ENCODE data around the gene STX11. TPM values are rescaled to one million over a fixed set of nuclear protein-coding genes. Genes with fewer than 3 reads are reported as not detected.
A peak's percentile ranks its signal among the peaks of the same experiment; 100 is the strongest.

Gene STX11
- total RNA-seq, 4 donors from 2014 or later, result 1.8 to 3.0 (median 2.3) TPM; not detected in 1

DNA sequence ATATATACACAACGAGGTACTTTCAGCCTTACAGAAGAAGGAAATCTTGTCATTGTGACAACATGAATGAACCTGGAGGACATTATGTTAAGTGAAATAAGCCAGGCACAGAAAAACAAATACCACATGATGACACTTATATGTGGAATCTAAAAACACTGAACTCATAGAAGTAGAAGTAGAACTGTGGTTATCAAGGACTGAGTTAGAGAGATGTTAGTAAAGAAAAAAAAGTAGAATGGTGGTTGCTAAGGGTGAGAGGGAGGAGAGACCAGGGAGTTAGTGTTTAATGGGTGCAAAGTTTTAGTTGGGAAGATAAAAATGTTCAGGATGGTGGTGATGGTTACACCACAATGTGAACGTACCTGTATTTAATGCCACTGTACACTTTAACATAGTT lies 4.8 kb upstream of the STX11 start:
- Histone ChIP-seq H3K27ac (no peak overlapping the region), H3K36me3 (no peaks in the 10 kb centered on the region), H3K9me3 (no peaks in the 10 kb centered on the region), H3K27me3 (peaks cover 15% of the 10 kb centered on the region), H3K4me3 (no peak overlapping the region), H3K4me1 (peaks cover 0 to 8% (median 7%) of the 10 kb centered on the region in 4 donors)
- TF ChIP-seq POLR2A (IDR thresholded peaks at IDR 0.05), result no peak
- TF ChIP-seq EP300 (IDR thresholded peaks at IDR 0.05; ENCODE audit: low read depth), result no peak
- no peak for TF ChIP-seq POLR2AphosphoS5 (IDR thresholded peaks at IDR 0.05)
- TF ChIP-seq, protein P1, sequence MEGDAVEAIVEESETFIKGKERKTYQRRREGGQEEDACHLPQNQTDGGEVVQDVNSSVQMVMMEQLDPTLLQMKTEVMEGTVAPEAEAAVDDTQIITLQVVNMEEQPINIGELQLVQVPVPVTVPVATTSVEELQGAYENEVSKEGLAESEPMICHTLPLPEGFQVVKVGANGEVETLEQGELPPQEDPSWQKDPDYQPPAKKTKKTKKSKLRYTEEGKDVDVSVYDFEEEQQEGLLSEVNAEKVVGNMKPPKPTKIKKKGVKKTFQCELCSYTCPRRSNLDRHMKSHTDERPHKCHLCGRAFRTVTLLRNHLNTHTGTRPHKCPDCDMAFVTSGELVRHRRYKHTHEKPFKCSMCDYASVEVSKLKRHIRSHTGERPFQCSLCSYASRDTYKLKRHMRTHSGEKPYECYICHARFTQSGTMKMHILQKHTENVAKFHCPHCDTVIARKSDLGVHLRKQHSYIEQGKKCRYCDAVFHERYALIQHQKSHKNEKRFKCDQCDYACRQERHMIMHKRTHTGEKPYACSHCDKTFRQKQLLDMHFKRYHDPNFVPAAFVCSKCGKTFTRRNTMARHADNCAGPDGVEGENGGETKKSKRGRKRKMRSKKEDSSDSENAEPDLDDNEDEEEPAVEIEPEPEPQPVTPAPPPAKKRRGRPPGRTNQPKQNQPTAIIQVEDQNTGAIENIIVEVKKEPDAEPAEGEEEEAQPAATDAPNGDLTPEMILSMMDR (IDR thresholded peaks at IDR 0.05), result no peak
- intact Hi-C loops (cut with DNase I; ENCODE audit: low total_unique reads) (no loop called here), in situ Hi-C loops (cut with MboI; ENCODE audit: low pct_ligation_motif_present in 1 of 4, low pct_unique_long_range_greater_than_20kb in 1 of 4, low sequenced_read_pairs in 3 of 4) (no loop called here)
- no peak for DNase-seq
- 61 to 83% methylated on average over 2 of the region's 2 CpGs for WGBS, 2 donors (ENCODE audit: low coverage in 1 of 2)

DNA sequence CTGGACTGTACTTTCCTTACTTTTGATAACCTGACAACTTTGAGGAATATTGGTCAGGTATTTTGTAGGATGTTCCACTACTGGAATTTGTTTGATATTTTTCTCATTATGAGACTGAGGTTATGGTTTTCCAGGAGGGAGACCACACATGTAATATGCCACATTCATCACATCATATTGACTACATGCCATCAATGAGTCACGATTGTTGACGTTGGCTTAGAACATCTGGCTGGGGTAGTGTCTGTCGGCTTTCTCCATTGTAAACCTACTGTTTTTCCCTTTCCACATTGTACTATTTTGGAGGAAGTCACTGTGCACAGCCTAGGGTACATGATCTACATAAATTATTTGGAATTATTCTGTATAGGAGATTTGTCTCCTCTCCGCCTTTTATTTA lies 1.4 kb upstream of the STX11 start:
- H3K4me1 ChIP-seq, result peaks cover 0 to 20% (median 13%) of the 10 kb centered on the region in 4 donors
- intact Hi-C loops (cut with DNase I; ENCODE audit: low total_unique reads), result no loop called here
- no peaks in the 10 kb centered on the region for H3K9me3 ChIP-seq
- TF ChIP-seq POLR2AphosphoS5 (IDR thresholded peaks at IDR 0.05) (no peak), POLR2A (IDR thresholded peaks at IDR 0.05) (no peak)
- no peak for DNase-seq
- WGBS, 2 donors (ENCODE audit: low coverage in 1 of 2), result 64 to 69% methylated on average over 4 of the region's 4 CpGs
- in situ Hi-C loops (cut with MboI; ENCODE audit: low pct_ligation_motif_present in 1 of 4, low pct_unique_long_range_greater_than_20kb in 1 of 4, low sequenced_read_pairs in 3 of 4), result no loop called here
- no peak overlapping the region for H3K27ac ChIP-seq
- H3K4me3 ChIP-seq, result no peak overlapping the region
- H3K36me3 ChIP-seq, result no peaks in the 10 kb centered on the region
- H3K27me3 ChIP-seq, result peaks cover 25% of the 10 kb centered on the region

DNA sequence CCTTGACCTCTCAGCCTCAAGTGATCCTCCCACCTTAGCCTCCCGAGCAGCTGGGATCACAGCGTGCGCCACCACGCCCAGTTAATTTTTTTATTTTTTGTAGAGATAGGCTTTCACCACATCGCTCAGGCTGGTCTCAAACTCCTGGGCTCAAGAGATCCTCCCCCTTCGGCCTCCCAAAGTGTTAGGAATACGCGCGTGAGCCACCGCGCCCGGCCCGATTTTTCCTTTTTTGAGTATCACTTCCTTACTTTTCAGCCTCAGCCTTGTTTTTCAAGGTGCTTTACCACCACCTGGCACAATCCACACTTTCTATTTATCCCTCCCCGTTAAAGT lies 791 bp upstream of the STX11 start:
- intact Hi-C loops (cut with DNase I; ENCODE audit: low total_unique reads) (no loop called here), in situ Hi-C loops (cut with MboI; ENCODE audit: low pct_ligation_motif_present in 1 of 4, low pct_unique_long_range_greater_than_20kb in 1 of 4, low sequenced_read_pairs in 3 of 4) (no loop called here)
- 44 to 48% methylated on average over 4 to 14 of the region's 14 CpGs for WGBS, 2 donors (ENCODE audit: low coverage in 1 of 2)
- Histone ChIP-seq H3K27ac (peak overlapping the region in 2 of 4 donors; percentile 71 to 72), H3K36me3 (no peaks in the 10 kb centered on the region), H3K27me3 (peaks cover 25% of the 10 kb centered on the region), H3K4me1 (peaks cover 0 to 20% (median 13%) of the 10 kb centered on the region in 4 donors), H3K9me3 (no peaks in the 10 kb centered on the region), H3K4me3 (peak overlapping the region in 3 of 4 donors; percentile 65 to 71 (median 67))
- no peak for DNase-seq
- TF ChIP-seq EP300 (IDR thresholded peaks at IDR 0.05; ENCODE audit: low read depth) (no peak), POLR2AphosphoS5 (IDR thresholded peaks at IDR 0.05) (no peak), POLR2A (IDR thresholded peaks at IDR 0.05) (no peak)
- TF ChIP-seq, protein P1 (IDR thresholded peaks at IDR 0.05), result no peak

DNA sequence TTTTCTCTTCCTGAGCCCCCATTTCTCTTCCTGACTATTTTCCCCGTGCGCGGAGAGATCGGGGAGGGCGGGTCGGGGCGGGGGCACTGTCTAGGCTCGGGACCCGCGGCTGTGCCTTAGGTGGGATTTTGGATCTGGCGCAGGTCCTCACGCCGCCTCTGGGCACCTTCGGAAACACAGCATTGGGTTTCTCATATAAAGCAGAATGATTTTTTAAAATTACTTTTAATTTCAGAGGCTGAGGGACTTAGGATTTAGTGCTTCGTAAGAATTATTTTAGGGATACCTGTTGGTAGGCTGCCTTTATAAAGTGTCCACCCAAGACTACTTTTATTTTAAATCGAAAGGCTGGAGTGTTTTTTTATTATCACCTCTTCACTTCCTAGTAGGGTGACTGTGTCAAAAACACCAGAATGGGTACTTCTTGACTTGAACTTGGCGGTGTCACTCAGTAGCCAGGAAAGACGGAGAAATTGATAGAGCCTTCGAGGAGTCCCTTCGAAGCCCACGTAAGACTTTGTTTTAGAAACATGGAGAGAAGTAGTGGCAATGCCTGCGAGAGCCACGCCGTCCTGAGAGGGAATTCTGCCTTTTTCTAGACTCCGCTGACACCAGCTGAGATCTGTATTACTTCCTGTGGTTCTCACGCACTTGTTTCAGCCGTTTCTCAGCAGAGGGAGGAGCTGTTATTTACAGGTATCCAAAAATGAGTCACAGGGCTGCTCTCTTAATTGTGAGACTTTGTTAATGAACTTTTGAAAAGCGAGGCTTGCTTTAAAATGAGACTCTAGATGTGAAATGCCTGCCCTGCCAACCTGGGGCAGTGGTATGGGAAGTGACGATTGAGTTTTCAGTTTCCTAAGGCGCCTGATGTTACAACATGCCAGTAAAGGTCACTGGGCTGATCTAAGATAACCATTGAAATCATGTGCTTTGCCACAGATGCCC lies 667 bp downstream of the STX11 start:
- H3K27me3 ChIP-seq, result peaks cover 25% of the 10 kb centered on the region
- peak overlapping the region; percentile 37 to 71 (median 66) for H3K4me3 ChIP-seq
- peak in 2 of 3 donors; percentile 28 to 29 for TF ChIP-seq POLR2AphosphoS5 (IDR thresholded peaks at IDR 0.05)
- no peak for TF ChIP-seq EP300 (IDR thresholded peaks at IDR 0.05; ENCODE audit: low read depth)
- peak; percentile 36 for TF ChIP-seq POLR2A (IDR thresholded peaks at IDR 0.05)
- TF ChIP-seq, protein P1 (IDR thresholded peaks at IDR 0.05), result peak in 4 of 5 experiments; percentile 19 to 39 (median 22)
- peaks cover 0 to 20% (median 13%) of the 10 kb centered on the region in 4 donors for H3K4me1 ChIP-seq
- in situ Hi-C loops (cut with MboI; ENCODE audit: low pct_ligation_motif_present in 1 of 4, low pct_unique_long_range_greater_than_20kb in 1 of 4, low sequenced_read_pairs in 3 of 4), result no loop called here
- 4% methylated on average over 6 to 30 of the region's 30 CpGs for WGBS, 2 donors (ENCODE audit: low coverage in 1 of 2)
- H3K36me3 ChIP-seq, result no peaks in the 10 kb centered on the region
- DNase-seq, result peak; percentile 29
- H3K27ac ChIP-seq, result peak overlapping the region; percentile 61 to 72 (median 70)
- intact Hi-C loops (cut with DNase I; ENCODE audit: low total_unique reads), result loop anchor here (5.0 kb wide), 1 partner anchor 66 kb away; no protein-coding TSS in a partner anchor
- H3K9me3 ChIP-seq, result no peaks in the 10 kb centered on the region
